Peyer's patch (tissue), 4 donors: ENCODE data around the gene KCNE1. TPM values are rescaled to one million over a fixed set of nuclear protein-coding genes. Genes with fewer than 3 reads are reported as not detected.

Source experiments
- DNase-seq, 3 donors: peaks; one replicate each; pipeline ENCODE4 v3.0.0-alpha.2; 2017 to 2019
- H3K27ac ChIP-seq, 4 donors: fragments of 200-600 bp; sonication (generic); one replicate each; pipeline ENCODE4 v1.5.1; 2016 to 2019
- H3K27me3 ChIP-seq, 2 donors: fragments of 200-600 bp; sonication (generic); one replicate each; pipeline ENCODE4 v1.5.1; 2019
- H3K36me3 ChIP-seq, 3 donors: fragments of 200-600 bp; sonication (generic); one replicate each; pipeline ENCODE4 v1.5.1; 2016 to 2019
- H3K4me1 ChIP-seq, 4 donors: fragments of 200-600 bp; sonication (generic); one replicate each; pipeline ENCODE4 v1.5.1; 2016 to 2019
- H3K4me3 ChIP-seq, 4 donors: fragments of 200-600 bp; sonication (generic); 1 replicate in 3 of 4; 2 replicates in 1 of 4; pipeline ENCODE4 v1.5.1; 2016 to 2019; ENCODE audit warnings: mild to moderate bottlenecking in 1 of 4
- H3K9me3 ChIP-seq, 4 donors: fragments of 200-600 bp; sonication (generic); one replicate each; pipeline ENCODE4 v1.5.1; 2016 to 2019; ENCODE audit warnings: mild to moderate bottlenecking in 1 of 4
- CTCF ChIP-seq, 6 experiments: fragments of 450-650 bp in 4 of 6; fragments of 200-600 bp in 2 of 6; sonication (generic) in 1 of 6; IDR thresholded peaks; one replicate each; pipeline ENCODE4 v1.5.1; 2017 to 2019; ENCODE audit warnings: antibody characterized with exemption in 6 of 6, mild to moderate bottlenecking in 3 of 6, moderate library complexity in 1 of 6
- POLR2A ChIP-seq, 2 donors: fragments of 450-650 bp; IDR thresholded peaks; one replicate each; pipeline ENCODE4 v1.5.1; 2017; ENCODE audit warnings: antibody characterized with exemption in 2 of 2, mild to moderate bottlenecking in 2 of 2, moderate library complexity in 2 of 2
- total RNA-seq, 4 donors: library from RNA; depleted of rRNA; stranded (reverse); fragments of >200 nt; gene quantifications; one replicate each; pipeline ENCODE4 v1.1.0, GENCODE V29; 2016

KCNE1 gene
- total RNA-seq, 4 donors from 2014 or later, result 0.70 to 3.8 (median 1.7) TPM

DNA sequence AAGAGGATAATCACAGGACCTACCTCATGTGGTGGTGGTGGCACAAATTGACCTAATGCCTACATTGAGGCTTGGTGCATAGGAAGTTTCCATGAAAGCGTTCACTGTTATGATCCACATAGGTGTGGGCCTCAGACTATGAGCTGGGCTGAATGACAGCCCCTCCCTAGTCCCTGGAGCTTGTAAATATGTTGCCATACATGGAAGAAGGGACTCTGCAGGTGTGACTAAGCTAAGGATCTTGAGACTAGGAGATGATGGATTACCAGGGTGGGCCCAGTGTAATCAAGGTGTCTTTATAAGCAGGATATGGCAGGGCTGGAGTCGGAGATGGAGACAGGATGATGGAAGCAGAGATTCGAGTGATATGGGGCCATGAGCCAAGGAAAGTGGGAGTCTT, 31.0 kb upstream of the KCNE1 start:
- H3K4me1 ChIP-seq, result peaks cover 0 to 27% (median 1%) of the 10 kb centered on the region in 4 donors
- H3K9me3 ChIP-seq, result no peaks in the 10 kb centered on the region
- no peaks in the 10 kb centered on the region for H3K36me3 ChIP-seq
- H3K27ac ChIP-seq, result peak overlapping the region in 1 of 4 donors; percentile 2
- H3K27me3 ChIP-seq, result no peaks in the 10 kb centered on the region
- H3K4me3 ChIP-seq, result no peak overlapping the region
- TF ChIP-seq CTCF (IDR thresholded peaks at IDR 0.05) (no peak), POLR2A (IDR thresholded peaks at IDR 0.05) (no peak)
- no peak for DNase-seq

DNA sequence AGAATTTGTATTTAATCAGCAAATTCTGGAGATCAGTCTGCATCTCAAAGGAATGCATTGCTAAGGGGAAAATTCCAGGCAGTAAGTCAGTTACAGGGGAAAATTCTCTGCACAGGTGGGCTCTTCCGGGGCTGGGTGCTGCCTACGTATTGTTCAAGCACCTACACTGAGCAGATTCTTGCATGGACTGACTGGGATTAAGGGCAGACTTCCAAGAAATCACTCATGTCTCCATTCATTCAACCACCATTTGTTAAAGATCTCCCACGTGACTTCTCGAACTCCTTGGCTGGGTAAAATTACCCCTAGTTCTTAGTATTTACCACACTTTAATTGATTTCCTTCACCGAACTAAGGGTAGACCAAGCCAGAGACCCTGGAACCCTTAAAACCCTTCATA, 28.2 kb upstream of the KCNE1 start:
- DNase-seq, result no peak
- TF ChIP-seq CTCF (IDR thresholded peaks at IDR 0.05), result no peak
- no peak for TF ChIP-seq POLR2A (IDR thresholded peaks at IDR 0.05)
- peaks cover 0 to 19% (median 1%) of the 10 kb centered on the region in 4 donors for H3K4me1 ChIP-seq
- H3K36me3 ChIP-seq, result no peaks in the 10 kb centered on the region
- no peaks in the 10 kb centered on the region for H3K9me3 ChIP-seq
- no peaks in the 10 kb centered on the region for H3K27me3 ChIP-seq
- no peak overlapping the region for H3K4me3 ChIP-seq
- H3K27ac ChIP-seq, result no peak overlapping the region

GRCh38 chr21:34537838-34538237, 25.8 kb upstream of the KCNE1 start:
- Histone ChIP-seq H3K9me3 (no peaks in the 10 kb centered on the region), H3K27ac (no peak overlapping the region), H3K4me1 (no peaks in the 10 kb centered on the region), H3K4me3 (no peak overlapping the region), H3K27me3 (no peaks in the 10 kb centered on the region), H3K36me3 (no peaks in the 10 kb centered on the region)
- no peak for DNase-seq
- no peak for TF ChIP-seq POLR2A (IDR thresholded peaks at IDR 0.05)
- no peak for TF ChIP-seq CTCF (IDR thresholded peaks at IDR 0.05)

DNA sequence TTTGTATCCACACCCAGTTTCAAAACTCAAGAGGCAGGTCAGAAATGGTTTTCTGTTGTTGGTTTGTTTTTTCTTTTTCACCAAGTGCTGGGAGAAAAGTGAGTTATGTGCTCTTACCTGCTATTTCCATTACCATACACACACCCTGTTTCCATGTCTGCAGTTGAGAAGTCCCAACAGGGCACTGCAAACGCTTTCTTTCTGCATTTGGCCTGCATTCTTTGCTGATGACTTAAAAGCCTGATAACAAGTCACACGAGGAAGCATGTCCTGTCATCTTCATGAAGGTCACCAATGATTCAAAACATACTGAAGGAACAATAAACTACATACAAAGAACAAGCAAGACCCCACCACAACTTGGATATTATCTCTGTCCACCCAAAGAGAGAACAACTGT, 24.8 kb upstream of the KCNE1 start:
- TF ChIP-seq CTCF (IDR thresholded peaks at IDR 0.05) (no peak), POLR2A (IDR thresholded peaks at IDR 0.05) (no peak)
- Histone ChIP-seq H3K4me1 (no peaks in the 10 kb centered on the region), H3K27me3 (no peaks in the 10 kb centered on the region), H3K4me3 (no peak overlapping the region), H3K9me3 (no peaks in the 10 kb centered on the region), H3K36me3 (no peaks in the 10 kb centered on the region), H3K27ac (no peak overlapping the region)
- DNase-seq, result no peak

GRCh38 chr21:34536311-34536710, 24.3 kb upstream of the KCNE1 start:
- Histone ChIP-seq H3K27ac (no peak overlapping the region), H3K36me3 (no peaks in the 10 kb centered on the region)
- no peak for DNase-seq

More at GRCh38 chr21:34536311-34536710, 24.3 kb upstream of the KCNE1 start:
- TF ChIP-seq CTCF (IDR thresholded peaks at IDR 0.05) (no peak), POLR2A (IDR thresholded peaks at IDR 0.05) (no peak)
- Histone ChIP-seq H3K9me3 (no peaks in the 10 kb centered on the region), H3K4me1 (no peaks in the 10 kb centered on the region), H3K4me3 (no peak overlapping the region), H3K27me3 (no peaks in the 10 kb centered on the region)
